B cell (primary cell): ENCODE measurements around the gene C2orf92.

Source experiments
- CTCF ChIP-seq: fragments of 200-600 bp; IDR thresholded peaks from one replicate; pipeline ENCODE4 v1.8.0; 2022; ENCODE audit warnings: antibody characterized with exemption, mild to moderate bottlenecking
- EZH2 ChIP-seq: IDR thresholded peaks from 2 replicates; pipeline ENCODE4 v1.6.1; 2012; ENCODE audit warnings: borderline replicate concordance, low read depth, mild to moderate bottlenecking, moderate library complexity, low read length; ENCODE audit not compliant: insufficient read depth, poor library complexity, severe bottlenecking

DNA sequence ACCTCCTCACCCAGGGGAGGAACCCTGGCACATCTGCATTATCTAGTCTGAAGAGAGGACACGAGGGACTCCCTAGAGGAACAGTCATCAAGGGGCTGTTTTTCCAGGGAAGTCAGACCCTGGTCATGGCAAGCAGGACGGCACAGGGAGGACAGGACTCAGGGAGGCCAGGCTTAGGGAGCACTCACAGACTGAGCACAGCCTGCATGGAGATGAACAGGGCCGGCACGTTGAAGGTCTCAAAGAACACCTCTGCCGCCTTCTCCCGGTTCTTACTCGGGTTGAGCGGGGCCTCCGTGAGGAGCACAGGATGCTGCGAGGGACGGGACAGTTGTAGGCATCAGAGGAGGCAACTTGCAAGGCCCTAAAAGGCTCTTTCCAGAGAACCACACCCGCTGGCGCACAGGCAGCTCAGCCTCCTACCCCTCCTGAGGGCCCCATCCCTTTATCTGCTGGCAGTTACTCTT is 10.8 kb upstream of the C2orf92 start:
- TF ChIP-seq CTCF (no peak), EZH2 (no peak)
